WTC11 (cell line): Measurements from ENCODE around the gene C17orf67. TPM values are rescaled to one million over a fixed set of nuclear protein-coding genes. Genes with fewer than 3 reads are reported as not detected.

Experiments used
- ATAC-seq: fragments of 200-7000 bp; cut with Tn5 transposase; 2 replicates; pipeline ENCODE4 v1.10.0; 2021; ENCODE audit warnings: mild to moderate bottlenecking, moderate library complexity
- CTCF ChIA-PET: fragments of 300-600 bp; sonication (Branson Sonifier 250); formaldehyde crosslinking; loops from one replicate; lab custom pipeline; 2021; ENCODE audit warnings: antibody characterized with exemption; lab: Charles Lee
- POLR2A ChIA-PET: fragments of 350-600 bp; sonication (Branson Sonifier 250); formaldehyde crosslinking; loops from one replicate; lab custom pipeline; 2021; ENCODE audit warnings: antibody characterized with exemption; lab: Charles Lee
- DNase-seq: peaks from one replicate; pipeline ENCODE4 v3.0.0; 2021; ENCODE audit warnings: low spot score
- H3K27ac Mint-ChIP-seq: 2 replicates; pipeline ENCODE4 v1.8.0; 2021; ENCODE audit warnings: mixed read lengths
- H3K27me3 Mint-ChIP-seq: 2 replicates; pipeline ENCODE4 v1.8.0; 2021; ENCODE audit warnings: low read depth, mild to moderate bottlenecking, moderate library complexity, mixed read lengths
- H3K36me3 Mint-ChIP-seq: 2 replicates; pipeline ENCODE4 v1.8.0; 2021; ENCODE audit warnings: mixed read lengths
- H3K4me1 Mint-ChIP-seq: 2 replicates; pipeline ENCODE4 v1.8.0; 2022; ENCODE audit warnings: mixed read lengths
- H3K4me3 Mint-ChIP-seq: 2 replicates; pipeline ENCODE4 v1.8.0; 2021; ENCODE audit warnings: mild to moderate bottlenecking, moderate library complexity, mixed read lengths
- H3K9me3 Mint-ChIP-seq: 2 replicates; pipeline ENCODE4 v1.8.0; 2021; ENCODE audit warnings: mixed read lengths
- AFF4 ChIP-seq: sonication (generic); formaldehyde crosslinking; IDR thresholded peaks from 2 replicates; pipeline ENCODE4 v1.8.1; 2023; ENCODE audit warnings: mild to moderate bottlenecking, missing genetic modification reagents, borderline replicate concordance
- ELF4 ChIP-seq: sonication (generic); formaldehyde crosslinking; IDR thresholded peaks from 2 replicates; pipeline ENCODE4 v1.8.1; 2022; ENCODE audit warnings: low read depth, mild to moderate bottlenecking, moderate library complexity, missing genetic modification reagents
- ETV6 ChIP-seq: sonication (generic); formaldehyde crosslinking; IDR thresholded peaks from 2 replicates; pipeline ENCODE4 v1.8.1; 2022; ENCODE audit warnings: mild to moderate bottlenecking, missing genetic modification reagents
- FOXJ3 ChIP-seq: sonication (generic); formaldehyde crosslinking; IDR thresholded peaks from 2 replicates; pipeline ENCODE4 v1.9.0; 2021; ENCODE audit warnings: missing genetic modification reagents, mild to moderate bottlenecking, borderline replicate concordance
- GRHL2 ChIP-seq: fragments of 250-450 bp; sonication (Bioruptor Pico); IDR thresholded peaks from 2 replicates; pipeline ENCODE4 v1.8.0; 2022; ENCODE audit warnings: mild to moderate bottlenecking, moderate library complexity; ENCODE audit not compliant: insufficient replicate concordance, severe bottlenecking
- IRF1 ChIP-seq: sonication (generic); formaldehyde crosslinking; IDR thresholded peaks from 2 replicates; pipeline ENCODE4 v1.8.0; 2023; ENCODE audit warnings: missing genetic modification reagents
- JUN ChIP-seq: sonication (generic); formaldehyde crosslinking; IDR thresholded peaks from 2 replicates; pipeline ENCODE4 v1.8.0; 2023; ENCODE audit warnings: mild to moderate bottlenecking, missing genetic modification reagents
- KAT7 ChIP-seq: sonication (generic); formaldehyde crosslinking; IDR thresholded peaks from 2 replicates; pipeline ENCODE4 v1.8.1; 2023; ENCODE audit warnings: missing genetic modification reagents, mild to moderate bottlenecking, borderline replicate concordance
- MXD4 ChIP-seq: fragments of 250-450 bp; sonication (Bioruptor Pico); IDR thresholded peaks from 2 replicates; pipeline ENCODE4 v1.8.0; 2021; ENCODE audit warnings: mild to moderate bottlenecking, moderate library complexity, borderline replicate concordance
- NFATC4 ChIP-seq: fragments of 250-450 bp; sonication (Bioruptor Pico); IDR thresholded peaks from 2 replicates; pipeline ENCODE4 v1.9.0; 2021; ENCODE audit warnings: mild to moderate bottlenecking
- RELA ChIP-seq: sonication (generic); formaldehyde crosslinking; IDR thresholded peaks from 2 replicates; pipeline ENCODE4 v1.8.1; 2022; ENCODE audit warnings: missing genetic modification reagents, mild to moderate bottlenecking, borderline replicate concordance
- RORB ChIP-seq: fragments of 250-450 bp; sonication (Bioruptor Pico); IDR thresholded peaks from 2 replicates; pipeline ENCODE4 v1.9.0; 2021; ENCODE audit warnings: mild to moderate bottlenecking
- SOX15 ChIP-seq: fragments of 250-450 bp; sonication (Bioruptor Pico); IDR thresholded peaks from 2 replicates; pipeline ENCODE4 v1.9.0; 2021; ENCODE audit warnings: mild to moderate bottlenecking
- TEAD4 ChIP-seq: sonication (generic); formaldehyde crosslinking; IDR thresholded peaks from 2 replicates; pipeline ENCODE4 v1.8.0; 2022; ENCODE audit warnings: mild to moderate bottlenecking, missing genetic modification reagents
- ZNF138 ChIP-seq: sonication (generic); formaldehyde crosslinking; conservative IDR thresholded peaks from 2 replicates; pipeline ENCODE4 v1.8.1; 2022; ENCODE audit warnings: mild to moderate bottlenecking, moderate library complexity, missing genetic modification reagents
- ZNF423 ChIP-seq: fragments of 250-450 bp; sonication (Bioruptor Pico); IDR thresholded peaks from 2 replicates; pipeline ENCODE4 v2.1.2; 2022; ENCODE audit warnings: mild to moderate bottlenecking, moderate library complexity
- ZNF532 ChIP-seq: fragments of 250-450 bp; sonication (Bioruptor Pico); IDR thresholded peaks from 2 replicates; pipeline ENCODE4 v1.9.0; 2021; ENCODE audit warnings: mild to moderate bottlenecking, borderline replicate concordance
- ZSCAN18 ChIP-seq: fragments of 250-450 bp; sonication (Bioruptor Pico); IDR thresholded peaks from 2 replicates; pipeline ENCODE4 v2.1.2; 2022; ENCODE audit warnings: mild to moderate bottlenecking, moderate library complexity
- total RNA-seq: library from RNA; stranded (reverse); gene quantifications from 3 replicates; pipeline ENCODE4 v1.2.3, GENCODE V29; 2021
- TF ChIP-seq, protein P1 (sequence below): fragments of 250-450 bp; sonication (Bioruptor Pico); IDR thresholded peaks from 2 replicates; pipeline ENCODE4 v1.8.0; 2021; ENCODE audit warnings: mild to moderate bottlenecking
- TF ChIP-seq, protein P2 (sequence below): fragments of 250-450 bp; sonication (Bioruptor Pico); IDR thresholded peaks from 2 replicates; pipeline ENCODE4 v1.9.0; 2021; ENCODE audit warnings: mild to moderate bottlenecking
- TF ChIP-seq, protein P3 (sequence below): sonication (generic); formaldehyde crosslinking; IDR thresholded peaks from 2 replicates; pipeline ENCODE4 v1.8.0; 2022; ENCODE audit warnings: mild to moderate bottlenecking, missing genetic modification reagents

The C17orf67 gene
- total RNA-seq, 1 experiment from 2014 or later = 3.3 TPM

DNA sequence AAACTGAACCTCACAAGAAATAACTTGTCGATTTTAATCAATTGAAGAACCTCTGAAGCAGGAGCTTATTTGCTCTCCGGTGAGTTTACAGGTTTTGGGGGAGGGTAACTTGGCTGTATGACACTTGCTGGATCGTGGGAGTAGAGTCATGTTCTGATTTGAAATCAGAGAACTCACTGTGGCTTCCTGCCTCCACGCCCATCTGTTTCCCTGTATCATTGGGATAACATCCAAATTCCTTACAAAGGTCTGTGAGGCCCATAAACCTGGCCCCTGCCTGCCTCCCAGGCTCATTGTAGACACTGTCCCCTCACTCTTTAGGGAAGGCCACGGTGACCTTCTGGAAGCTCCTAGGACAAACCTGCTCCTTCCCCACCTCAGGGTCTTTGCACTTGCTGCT is 48.3 kb downstream of the C17orf67 start (continued):
- TF ChIP-seq, protein P1, sequence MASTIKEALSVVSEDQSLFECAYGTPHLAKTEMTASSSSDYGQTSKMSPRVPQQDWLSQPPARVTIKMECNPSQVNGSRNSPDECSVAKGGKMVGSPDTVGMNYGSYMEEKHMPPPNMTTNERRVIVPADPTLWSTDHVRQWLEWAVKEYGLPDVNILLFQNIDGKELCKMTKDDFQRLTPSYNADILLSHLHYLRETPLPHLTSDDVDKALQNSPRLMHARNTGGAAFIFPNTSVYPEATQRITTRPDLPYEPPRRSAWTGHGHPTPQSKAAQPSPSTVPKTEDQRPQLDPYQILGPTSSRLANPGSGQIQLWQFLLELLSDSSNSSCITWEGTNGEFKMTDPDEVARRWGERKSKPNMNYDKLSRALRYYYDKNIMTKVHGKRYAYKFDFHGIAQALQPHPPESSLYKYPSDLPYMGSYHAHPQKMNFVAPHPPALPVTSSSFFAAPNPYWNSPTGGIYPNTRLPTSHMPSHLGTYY (CRISPR knock-in tag) = no peak
- no peak for TF ChIP-seq ZSCAN18 (CRISPR knock-in tag)
- no peak for TF ChIP-seq RELA (CRISPR knock-in tag)

GRCh38 chr17:56782338-56782737 is 51.4 kb downstream of the C17orf67 start:
- Mint-ChIP-seq H3K27ac (no peak overlapping the region), H3K27me3 (peaks cover 43% of the 10 kb centered on the region), H3K4me3 (no peak overlapping the region), H3K4me1 (peaks cover 19% of the 10 kb centered on the region), H3K9me3 (0 out of 2 replicates have a peak, but pooled peaks cover 3% of the 10 kb centered on the region), H3K36me3 (no peaks in the 10 kb centered on the region)
- TF ChIP-seq ELF4 (CRISPR knock-in tag) (no peak), SOX15 (CRISPR knock-in tag) (no peak), NFATC4 (CRISPR knock-in tag) (no peak)
- ChIA-PET CTCF (interaction anchor here (0.8 to 2.9 kb wide), 4 partner anchors 37 to 237 kb away, joined by 3 to 27 read pairs (median 4); no protein-coding TSS in a partner anchor), POLR2A (no interaction called here)
- no peak for DNase-seq
- no peak for ATAC-seq

GRCh38 chr17:56781906-56782305 is 51.8 kb downstream of the C17orf67 start:
- DNase-seq (no peak), ATAC-seq (no peak)
- Mint-ChIP-seq H3K27me3 (peaks cover 45% of the 10 kb centered on the region), H3K9me3 (0 out of 2 replicates have a peak, but pooled peaks cover 3% of the 10 kb centered on the region), H3K36me3 (no peaks in the 10 kb centered on the region), H3K4me3 (no peak overlapping the region), H3K27ac (no peak overlapping the region), H3K4me1 (peaks cover 19% of the 10 kb centered on the region)
- ChIA-PET POLR2A (no interaction called here), CTCF (interaction anchor here (0.8 to 3.1 kb wide), 6 partner anchors 38 to 301 kb away, joined by 3 to 30 read pairs (median 6); partner anchors contain the start of gene NOG)
- TF ChIP-seq ELF4 (CRISPR knock-in tag) (no peak), ZNF423 (no peak), AFF4 (CRISPR knock-in tag) (no peak), MXD4 (CRISPR knock-in tag) (no peak), RORB (no peak), ZNF138 (no peak), TEAD4 (no peak), KAT7 (CRISPR knock-in tag) (no peak), ZNF532 (CRISPR knock-in tag) (no peak), FOXJ3 (CRISPR knock-in tag) (no peak), GRHL2 (no peak), JUN (CRISPR knock-in tag) (no peak), IRF1 (CRISPR knock-in tag) (no peak), ETV6 (no peak)
- TF ChIP-seq, protein P2, sequence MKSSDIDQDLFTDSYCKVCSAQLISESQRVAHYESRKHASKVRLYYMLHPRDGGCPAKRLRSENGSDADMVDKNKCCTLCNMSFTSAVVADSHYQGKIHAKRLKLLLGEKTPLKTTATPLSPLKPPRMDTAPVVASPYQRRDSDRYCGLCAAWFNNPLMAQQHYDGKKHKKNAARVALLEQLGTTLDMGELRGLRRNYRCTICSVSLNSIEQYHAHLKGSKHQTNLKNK (CRISPR knock-in tag) = no peak
- TF ChIP-seq, protein P3, sequence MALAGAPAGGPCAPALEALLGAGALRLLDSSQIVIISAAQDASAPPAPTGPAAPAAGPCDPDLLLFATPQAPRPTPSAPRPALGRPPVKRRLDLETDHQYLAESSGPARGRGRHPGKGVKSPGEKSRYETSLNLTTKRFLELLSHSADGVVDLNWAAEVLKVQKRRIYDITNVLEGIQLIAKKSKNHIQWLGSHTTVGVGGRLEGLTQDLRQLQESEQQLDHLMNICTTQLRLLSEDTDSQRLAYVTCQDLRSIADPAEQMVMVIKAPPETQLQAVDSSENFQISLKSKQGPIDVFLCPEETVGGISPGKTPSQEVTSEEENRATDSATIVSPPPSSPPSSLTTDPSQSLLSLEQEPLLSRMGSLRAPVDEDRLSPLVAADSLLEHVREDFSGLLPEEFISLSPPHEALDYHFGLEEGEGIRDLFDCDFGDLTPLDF = no peak
